GM19372 (cell line): ENCODE measurements around the gene RAB34.

Source experiments
- ATAC-seq: cut with Tn5 transposase; IDR thresholded peaks from one replicate; pipeline ENCODE4 v1.9.1; 2021; ENCODE audit warnings: mild to moderate bottlenecking, low read depth, moderate library complexity; ENCODE audit not compliant: unreplicated experiment

Gene RAB34

GRCh38 chr17:28712705-28713415 lies 4.8 kb downstream of the RAB34 start:
- no peak for ATAC-seq

GRCh38 chr17:28712032-28712704 lies 5.5 kb downstream of the RAB34 start:
- ATAC-seq, result no peak

GRCh38 chr17:28711723-28712031 lies 6.0 kb downstream of the RAB34 start, which contains the start of gene PROCA1:
TSS of gene PROCA1 (minus strand) at chr17:28711888. CDS start at chr17:28711660, 228 bp downstream.
- ATAC-seq, result peak; percentile 33

GRCh38 chr17:28710861-28711722 lies 6.6 kb downstream of the RAB34 start:
- peak; percentile 91 for ATAC-seq

- ATAC-seq, result no peak
These were observed 10.3 kb downstream of the RAB34 start for GRCh38 chr17:28707339-28707720.

GRCh38 chr17:28706471-28707338 lies 11.0 kb downstream of the RAB34 start:
- ATAC-seq, result no peak

- no peak for ATAC-seq
These were observed 11.8 kb downstream of the RAB34 start for GRCh38 chr17:28705728-28706334.

- no peak for ATAC-seq
These were observed 12.5 kb downstream of the RAB34 start for GRCh38 chr17:28705074-28705659.

GRCh38 chr17:28704219-28704858 lies 13.3 kb downstream of the RAB34 start:
- ATAC-seq, result no peak

GRCh38 chr17:28703552-28704218 lies 14.0 kb downstream of the RAB34 start:
- no peak for ATAC-seq

GRCh38 chr17:28702752-28703150 lies 14.9 kb downstream of the RAB34 start:
- no peak for ATAC-seq

GRCh38 chr17:28702026-28702751 lies 15.5 kb downstream of the RAB34 start:
- no peak for ATAC-seq

GRCh38 chr17:28700830-28701492 lies 16.7 kb downstream of the RAB34 start:
- ATAC-seq, result no peak

GRCh38 chr17:28700278-28700677 lies 17.4 kb downstream of the RAB34 start:
- ATAC-seq, result no peak

GRCh38 chr17:28698253-28698941 lies 19.3 kb downstream of the RAB34 start:
- no peak for ATAC-seq

GRCh38 chr17:28693869-28694268 lies 23.8 kb downstream of the RAB34 start:
- no peak for ATAC-seq

GRCh38 chr17:28689011-28689410 lies 28.7 kb downstream of the RAB34 start:
- ATAC-seq, result no peak
